SU-DHL-6 (cell line): Measurements from ENCODE around the gene BSG.
"Not testable (repeated sequence)": the region's sequence is repeated elsewhere in the genome, so short reads cannot be mapped to it uniquely, and the experiment has no call there.

Experiments used
- H2AFZ ChIP-seq: fragments of 200-600 bp; sonication (generic); 2 replicates; pipeline ENCODE4 v1.6.1; 2014; ENCODE audit warnings: low read depth, mild to moderate bottlenecking, moderate library complexity, mixed read lengths, antibody characterized with exemption, low read length; ENCODE audit not compliant: severe bottlenecking
- H3F3A ChIP-seq: fragments of 200-600 bp; shearing (Covaris generic); 2 replicates; pipeline ENCODE4 v1.6.0; 2016; ENCODE audit warnings: antibody characterized with exemption, mild to moderate bottlenecking; ENCODE audit not compliant: insufficient read depth
- H3K27ac ChIP-seq: fragments of 200-600 bp; sonication (generic); 2 replicates; pipeline ENCODE4 v1.5.1; 2016; ENCODE audit warnings: low read depth, mild to moderate bottlenecking, low read length, moderate library complexity, mixed read lengths
- H3K27me3 ChIP-seq: fragments of 200-600 bp; sonication (generic), shearing (Covaris generic); 2 replicates; pipeline ENCODE4 v1.6.0; 2014; ENCODE audit warnings: mild to moderate bottlenecking, low read length
- H3K36me3 ChIP-seq: fragments of 200-600 bp; sonication (generic); 2 replicates; pipeline ENCODE4 v1.6.1; 2014; ENCODE audit warnings: mild to moderate bottlenecking, low read length, mixed read lengths
- H3K4me2 ChIP-seq: fragments of 300-600, 200-600 bp; shearing (Covaris generic), sonication (generic); 2 replicates; pipeline ENCODE4 v1.6.0; 2014; ENCODE audit warnings: low read length, low read depth, mild to moderate bottlenecking; ENCODE audit not compliant: poor library complexity, severe bottlenecking
- H3K4me3 ChIP-seq: fragments of 200-600 bp; sonication (generic); 2 replicates; pipeline ENCODE4 v1.5.1; 2014; ENCODE audit warnings: antibody characterized with exemption, low read length, mild to moderate bottlenecking, mixed read lengths; ENCODE audit not compliant: insufficient read depth, poor library complexity, severe bottlenecking
- H3K79me2 ChIP-seq: fragments of 200-600 bp; sonication (generic); 2 replicates; pipeline ENCODE4 v1.6.1; 2014; ENCODE audit warnings: mild to moderate bottlenecking, low read length, moderate library complexity; ENCODE audit not compliant: insufficient read depth
- H3K9ac ChIP-seq: fragments of 200-600 bp; sonication (generic); 2 replicates; pipeline ENCODE4 v1.7.0; 2014; ENCODE audit warnings: mild to moderate bottlenecking, low read length
- H3K9me2 ChIP-seq: fragments of 200-600 bp; sonication (generic); replicated peaks from 2 replicates; pipeline ENCODE4 v1.6.1; 2014; ENCODE audit warnings: low read length; ENCODE audit not compliant: insufficient read depth
- H3K9me3 ChIP-seq: fragments of 200-600 bp; sonication (generic); 2 replicates; pipeline ENCODE4 v1.6.1; 2014; ENCODE audit warnings: low read length, mixed read lengths; ENCODE audit not compliant: insufficient read depth
- H4K20me1 ChIP-seq: fragments of 200-600 bp; sonication (generic); 2 replicates; pipeline ENCODE4 v1.6.1; 2014; ENCODE audit warnings: low read depth, mild to moderate bottlenecking, antibody characterized with exemption, low read length, moderate library complexity, mixed read lengths
- CTCF ChIP-seq: fragments of 200-600 bp; sonication (generic); IDR thresholded peaks from one replicate; pipeline ENCODE4 v1.5.1; 2017; ENCODE audit warnings: antibody characterized with exemption, mild to moderate bottlenecking, low read length, moderate library complexity; ENCODE audit not compliant: insufficient read depth, poor library complexity, severe bottlenecking
- EZH2phosphoT487 ChIP-seq: fragments of 200-600 bp; sonication (generic), shearing (Covaris generic); conservative IDR thresholded peaks from 2 replicates; pipeline ENCODE4 v1.6.1; 2018; ENCODE audit warnings: mild to moderate bottlenecking, antibody characterized with exemption, low read length, moderate library complexity, mixed read lengths

BSG gene

GRCh38 chr19:628168-628567, 55.8 kb downstream of the BSG start:
- Histone ChIP-seq H3K9ac (no peak overlapping the region), H3K4me3 (no peak overlapping the region), H2AFZ (no peak overlapping the region), H3K36me3 (peaks cover 2% of the 10 kb centered on the region; the same call in 1 of the 2 replicates), H3K4me2 (no peak overlapping the region), H3K9me3 (no peaks in the 10 kb centered on the region), H3K27me3 (no peaks in the 10 kb centered on the region), H3K79me2 (peaks cover 17% of the 10 kb centered on the region; the same call in 1 of the 2 replicates), H3K27ac (no peak overlapping the region), H3F3A (no peaks in the 10 kb centered on the region), H4K20me1 (no peaks in the 10 kb centered on the region), H3K9me2 (no peaks in the 10 kb centered on the region)
- no peak for TF ChIP-seq EZH2phosphoT487
- peak; percentile 14 for TF ChIP-seq CTCF

GRCh38 chr19:629515-629914, 57.1 kb downstream of the BSG start:
- not testable (repeated sequence) for H3K4me2 ChIP-seq, H3K9ac ChIP-seq, H3K36me3 ChIP-seq, H2AFZ ChIP-seq, H3K9me2 ChIP-seq, H3K4me3 ChIP-seq, H3K27me3 ChIP-seq, H3F3A ChIP-seq, H3K9me3 ChIP-seq, H4K20me1 ChIP-seq, H3K27ac ChIP-seq
- H3K79me2 ChIP-seq, result peaks cover 17% of the 10 kb centered on the region; the same call in 1 of the 2 replicates

GRCh38 chr19:629961-630714, 57.7 kb downstream of the BSG start:
- Histone ChIP-seq H2AFZ (no peak overlapping the region), H3K9me2 (no peaks in the 10 kb centered on the region), H3K27ac (no peak overlapping the region), H3K36me3 (peaks cover 2% of the 10 kb centered on the region; the same call in 1 of the 2 replicates), H3K9ac (no peak overlapping the region), H3K4me3 (no peak overlapping the region), H3K4me2 (no peak overlapping the region), H3K27me3 (no peaks in the 10 kb centered on the region), H4K20me1 (no peaks in the 10 kb centered on the region), H3K79me2 (peaks cover 17% of the 10 kb centered on the region; the same call in 1 of the 2 replicates), H3K9me3 (no peaks in the 10 kb centered on the region), H3F3A (no peaks in the 10 kb centered on the region)
- TF ChIP-seq CTCF (no peak), EZH2phosphoT487 (no peak)

- Histone ChIP-seq H3K27me3 (no peaks in the 10 kb centered on the region), H3K9me2 (no peaks in the 10 kb centered on the region), H2AFZ (peak overlapping the region; percentile 88), H3K9ac (peak overlapping the region; percentile 80), H3K4me3 (peak overlapping the region; percentile 90), H3K9me3 (no peaks in the 10 kb centered on the region), H3F3A (no peaks in the 10 kb centered on the region), H3K4me2 (peak overlapping the region; percentile 92), H3K27ac (peak overlapping the region; percentile 52), H3K36me3 (peaks cover 2% of the 10 kb centered on the region; the same call in 1 of the 2 replicates), H3K79me2 (peaks cover 17% of the 10 kb centered on the region; the same call in 1 of the 2 replicates), H4K20me1 (no peaks in the 10 kb centered on the region)
- TF ChIP-seq CTCF (no peak), EZH2phosphoT487 (no peak)
These were observed 60.2 kb downstream of the BSG start for GRCh38 chr19:632579-633067.
